Suppressor macrophage treated with lipopolysaccharide for 4 hours (primary cell): ENCODE measurements around the gene OR5K4.
"Not testable (repeated sequence)": the region's sequence is repeated elsewhere in the genome, so short reads cannot be mapped to it uniquely, and the experiment has no call there.

Experiments used
- DNase-seq: peaks from one replicate; pipeline ENCODE4 v3.0.0-alpha.2; 2020

The OR5K4 gene

DNA sequence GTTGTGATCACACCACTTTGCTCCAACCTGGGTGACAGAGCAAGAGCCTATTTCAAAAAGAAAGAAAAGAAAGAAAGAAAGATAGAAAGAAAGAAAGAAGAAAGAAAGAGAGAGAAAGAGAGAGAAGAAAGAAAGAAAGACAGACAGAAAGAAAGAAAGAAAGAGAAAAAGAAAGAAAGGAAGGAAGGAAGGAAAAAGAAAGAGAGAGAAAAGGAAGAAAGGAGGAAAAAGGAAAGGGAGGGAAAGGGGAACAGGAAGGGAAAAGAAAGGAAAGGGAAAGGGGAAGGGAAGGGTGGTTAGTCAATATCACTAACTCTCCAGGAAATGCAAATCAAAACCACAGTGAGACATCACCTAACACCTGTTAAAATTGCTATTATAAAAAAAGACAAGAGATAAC lies 18.2 kb downstream of the OR5K4 start:
- no peak for DNase-seq

DNA sequence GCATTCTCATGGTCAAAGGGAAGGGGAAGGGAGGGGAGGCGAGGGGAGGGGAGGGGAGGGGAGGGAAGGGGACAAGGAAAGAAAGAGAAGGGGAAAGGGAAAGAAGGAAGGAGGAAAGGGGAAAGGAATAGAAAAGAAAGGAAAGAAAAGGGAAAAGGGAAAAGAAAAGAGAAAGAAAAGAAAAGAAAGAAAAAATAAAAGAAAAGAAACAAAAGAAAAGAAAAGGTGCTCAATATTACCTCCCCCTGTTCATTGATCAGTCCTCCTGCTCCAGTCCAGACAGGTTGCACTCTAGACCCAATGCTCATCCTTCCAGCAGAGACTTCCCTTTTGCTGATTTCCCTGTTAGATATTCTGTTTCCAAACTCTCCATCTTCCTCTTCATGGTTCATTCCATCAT lies 18.8 kb downstream of the OR5K4 start:
- DNase-seq: no peak

DNA sequence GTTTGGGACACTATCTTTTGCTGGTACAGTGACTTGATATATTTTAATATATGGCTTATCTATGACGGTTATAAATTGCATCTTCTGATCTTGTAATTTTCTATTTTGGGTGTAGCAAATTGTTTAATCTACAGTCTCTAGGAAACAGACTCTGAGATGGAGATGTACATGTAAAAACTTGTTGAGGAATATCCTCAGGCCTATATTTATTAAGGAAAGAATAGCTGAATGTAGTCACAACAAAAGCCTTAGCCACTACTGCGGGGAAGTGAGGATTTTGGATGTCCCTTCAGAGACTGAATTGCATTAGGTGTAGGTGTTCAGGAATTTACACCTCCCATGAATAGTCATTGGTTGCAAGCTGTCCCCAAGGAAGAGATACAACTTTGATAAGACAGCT lies 23.0 kb downstream of the OR5K4 start:
- no peak for DNase-seq

DNA sequence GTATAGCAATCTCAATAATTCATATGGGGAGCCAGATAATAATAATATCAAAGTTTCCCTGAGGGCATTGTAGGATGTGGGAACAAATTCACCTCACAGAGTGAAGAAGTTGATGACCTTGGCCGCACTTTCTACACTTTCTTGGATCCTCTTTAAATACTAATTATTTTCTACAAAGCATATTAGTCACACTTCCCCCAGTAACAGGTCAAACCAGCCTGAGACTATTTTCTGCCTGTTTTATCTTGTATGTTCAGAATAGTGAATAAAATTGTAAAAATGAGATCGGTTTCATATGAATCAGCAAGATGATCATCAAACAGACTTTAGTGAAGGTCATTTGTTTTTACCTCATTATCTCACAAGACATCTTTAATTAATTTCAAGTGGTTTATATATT lies 34.5 kb downstream of the OR5K4 start:
- DNase-seq: no peak

DNA sequence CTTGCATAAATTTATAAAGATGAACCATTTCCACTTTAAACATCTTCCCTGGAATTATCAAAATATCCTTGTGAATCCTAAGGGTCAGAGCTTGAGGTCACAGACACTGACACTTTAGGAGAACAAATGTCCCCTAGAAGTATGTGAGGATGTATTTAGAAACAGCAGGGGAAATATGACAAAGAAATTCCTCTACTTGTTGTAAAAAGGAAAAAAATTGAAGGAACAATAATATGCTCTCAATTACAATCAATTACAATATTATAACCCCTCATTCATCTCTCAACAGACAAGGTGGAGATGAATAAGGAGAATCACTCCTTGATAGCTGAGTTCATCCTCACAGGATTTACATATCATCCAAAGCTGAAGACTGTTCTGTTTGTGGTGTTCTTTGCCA lies 36.7 kb downstream of the OR5K4 start, which contains the start of gene OR5K3:
TSS of gene OR5K3 (plus strand) at position 301 of the 400 bp plus-strand sequence. CDS start at position 301, 0 bp downstream.
- no peak for DNase-seq

DNA sequence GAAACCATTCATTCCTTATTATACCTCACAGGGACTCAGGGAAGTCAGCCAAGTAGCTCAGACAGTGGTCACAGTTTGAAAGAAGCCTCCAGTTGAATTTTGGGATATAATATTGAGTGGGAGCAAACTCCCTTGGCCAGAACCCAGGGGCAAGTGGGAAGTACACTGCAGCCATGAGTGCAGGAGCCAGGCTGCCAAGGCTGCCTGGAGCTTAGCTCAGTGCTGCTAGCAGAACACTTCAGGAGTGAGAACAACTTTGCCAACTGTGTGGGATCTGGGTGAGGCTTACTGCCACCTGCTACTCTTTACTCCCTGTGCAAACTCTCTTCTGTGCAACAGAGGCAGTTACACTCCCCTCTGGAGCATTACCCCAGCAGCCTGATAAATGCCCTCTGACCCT lies 41.4 kb downstream of the OR5K4 start:
- DNase-seq: no peak

DNA sequence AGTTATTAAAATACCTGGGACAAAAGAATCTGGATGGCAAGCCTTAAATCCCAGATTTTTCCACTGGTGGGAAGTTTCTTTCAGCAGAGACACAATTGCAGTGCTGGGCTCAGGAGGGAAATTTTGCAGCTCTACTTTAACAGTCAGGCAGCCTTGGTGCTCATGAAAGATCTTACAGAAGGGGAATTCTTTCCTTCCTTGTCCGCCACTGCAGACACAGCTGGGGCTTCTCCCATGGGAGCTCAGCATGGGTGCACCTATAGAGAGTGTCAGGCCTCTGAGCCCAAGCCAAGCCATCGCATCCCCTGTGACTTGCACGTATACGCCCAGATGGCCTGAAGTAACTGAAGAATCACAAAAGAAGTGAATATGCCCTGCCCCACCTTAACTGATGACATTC lies 42.8 kb downstream of the OR5K4 start:
- DNase-seq: not testable (repeated sequence)

DNA sequence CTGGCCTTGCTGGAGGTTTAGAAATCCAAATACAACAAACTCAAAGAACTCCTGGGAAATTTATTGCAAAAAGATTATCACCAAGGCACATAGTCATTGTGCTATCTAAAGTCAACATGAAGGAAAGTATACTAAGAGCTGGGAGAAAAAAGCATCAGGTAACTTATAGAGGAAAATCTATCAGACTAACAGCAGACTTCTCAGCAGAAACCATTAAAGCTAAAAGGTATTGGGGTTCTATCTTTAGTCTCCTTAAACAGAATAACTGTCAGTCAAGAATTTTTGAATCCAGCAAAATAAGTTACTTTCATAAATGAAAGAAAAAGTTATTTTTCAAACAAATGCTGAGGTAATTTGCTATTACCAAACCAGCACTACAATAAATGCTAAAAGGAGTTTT lies 44.9 kb downstream of the OR5K4 start:
- no peak for DNase-seq

DNA sequence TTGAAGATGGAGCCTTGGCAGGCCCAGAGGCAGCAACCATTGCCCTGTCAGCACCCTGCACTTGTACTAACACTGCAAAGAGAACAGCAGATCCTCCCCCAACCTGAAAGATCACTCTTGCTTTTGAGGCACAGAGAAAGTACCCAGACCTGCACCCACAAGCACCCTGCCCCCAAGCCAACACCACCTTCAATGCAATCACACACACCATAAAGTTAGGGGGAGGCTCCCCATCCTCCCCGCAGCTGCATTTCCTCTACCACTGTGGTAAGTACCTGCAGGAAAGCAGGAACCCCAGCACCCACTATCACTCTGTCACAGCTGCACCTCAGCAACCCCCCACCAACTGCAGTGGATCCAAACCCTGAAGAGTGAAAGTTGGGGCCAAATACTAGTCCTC lies 48.9 kb downstream of the OR5K4 start:
- DNase-seq: no peak

DNA sequence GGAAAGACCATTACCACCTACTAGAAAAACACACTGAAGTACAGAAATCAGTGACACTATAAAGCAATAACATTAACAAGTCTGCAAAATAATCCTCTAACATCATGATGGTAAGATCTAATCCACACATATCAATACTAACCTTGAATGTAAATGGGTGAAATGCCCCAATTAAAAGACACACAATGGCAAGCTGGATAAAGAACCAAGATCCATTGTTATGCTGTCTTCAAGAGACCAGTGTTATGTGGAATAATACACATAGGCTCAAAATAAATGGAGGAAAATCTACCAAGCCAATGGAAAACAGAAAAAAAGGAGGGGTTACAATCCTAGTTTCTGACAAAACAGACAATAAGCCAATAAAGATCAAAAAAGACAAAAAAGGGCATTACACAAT lies 50.4 kb downstream of the OR5K4 start:
- no peak for DNase-seq
